HEK293 (cell line): ENCODE measurements around the gene RPL35.

ENCODE experiments used
- CTCF ChIA-PET: fragments of 350-600 bp; formaldehyde crosslinking; extraction: SDS; loops from one replicate; lab custom pipeline; 2021; ENCODE audit warnings: antibody characterized with exemption; lab: Yijun Ruan, JAX
- POLR2A ChIA-PET: fragments of 300-600 bp; formaldehyde crosslinking; extraction: SDS; loops from one replicate; lab custom pipeline; 2020; ENCODE audit warnings: antibody characterized with exemption, inconsistent platforms; lab: Yijun Ruan, JAX
- H3K27ac ChIP-seq: fragments of 200-500 bp; sonication (Bioruptor generic); 2 replicates; pipeline ENCODE4 v1.5.1; 2014; ENCODE audit warnings: low read depth, low read length, control low read depth, inconsistent platforms; ENCODE audit errors: extremely low read depth
- H3K36me3 ChIP-seq, 2 experiments: fragments of 200-500 bp in 1 of 2; sonication (Bioruptor generic) in 1 of 2; 1 replicate in 1 of 2; 2 replicates in 1 of 2; pipeline ENCODE4 v1.5.1; 2014 to 2017; ENCODE audit warnings: inconsistent platforms in 2 of 2, low read length in 2 of 2; ENCODE audit not compliant: control insufficient read depth in 2 of 2, insufficient read depth in 1 of 2
- H3K4me1 ChIP-seq: fragments of 200-500 bp; sonication (Bioruptor generic); 2 replicates; pipeline ENCODE4 v1.5.1; 2014; ENCODE audit warnings: mild to moderate bottlenecking, low read length, inconsistent platforms; ENCODE audit not compliant: control insufficient read depth, insufficient read depth
- H3K4me3 ChIP-seq: 2 replicates; pipeline ENCODE4 v1.5.1; 2011; ENCODE audit warnings: low read depth, mild to moderate bottlenecking, control low read depth, low read length, moderate library complexity
- H3K9me3 ChIP-seq: fragments of 200-500 bp; sonication (Bioruptor generic); 2 replicates; pipeline ENCODE4 v1.5.1; 2014; ENCODE audit warnings: low read depth, low read length, inconsistent platforms; ENCODE audit not compliant: control insufficient read depth, insufficient read depth
- EGR2 ChIP-seq: fragments of 450-650 bp; formaldehyde crosslinking; IDR thresholded peaks from 2 replicates; pipeline ENCODE4 v1.5.1; 2016; ENCODE audit warnings: low read depth, missing biosample characterization, missing genetic modification characterization
- GLIS2 ChIP-seq: fragments of 450-650 bp; formaldehyde crosslinking; IDR thresholded peaks from 2 replicates; pipeline ENCODE4 v1.5.1; 2016; ENCODE audit warnings: missing biosample characterization, missing genetic modification characterization
- SALL2 ChIP-seq: fragments of 450-650 bp; formaldehyde crosslinking; IDR thresholded peaks from 2 replicates; pipeline ENCODE4 v1.5.0; 2017; ENCODE audit warnings: missing biosample characterization, mild to moderate bottlenecking, missing genetic modification characterization, borderline replicate concordance
- ZBTB44 ChIP-seq: fragments of 450-650 bp; IDR thresholded peaks from 2 replicates; pipeline ENCODE4 v1.5.1; 2018; ENCODE audit warnings: missing biosample characterization, mild to moderate bottlenecking, missing genetic modification characterization
- ZBTB48 ChIP-seq: fragments of 450-650 bp; formaldehyde crosslinking; IDR thresholded peaks from 2 replicates; pipeline ENCODE4 v1.5.1; 2016; ENCODE audit warnings: missing biosample characterization, missing genetic modification characterization
- ZNF155 ChIP-seq: fragments of 450-650 bp; formaldehyde crosslinking; IDR thresholded peaks from 2 replicates; pipeline ENCODE4 v1.5.1; 2016; ENCODE audit warnings: missing biosample characterization, missing genetic modification characterization
- ZNF16 ChIP-seq: fragments of 450-650 bp; formaldehyde crosslinking; IDR thresholded peaks from 2 replicates; pipeline ENCODE4 v1.5.1; 2016; ENCODE audit warnings: low read depth, missing biosample characterization, missing genetic modification characterization
- ZNF18 ChIP-seq: fragments of 450-650 bp; formaldehyde crosslinking; IDR thresholded peaks from 2 replicates; pipeline ENCODE4 v1.5.1; 2016; ENCODE audit warnings: missing biosample characterization, missing genetic modification characterization
- ZNF26 ChIP-seq: fragments of 450-650 bp; formaldehyde crosslinking; IDR thresholded peaks from 2 replicates; pipeline ENCODE4 v1.5.1; 2016; ENCODE audit warnings: missing biosample characterization, missing genetic modification characterization
- ZNF423 ChIP-seq: fragments of 450-650 bp; formaldehyde crosslinking; IDR thresholded peaks from 2 replicates; pipeline ENCODE4 v1.5.1; 2016; ENCODE audit warnings: missing biosample characterization, missing genetic modification characterization
- ZNF48 ChIP-seq: fragments of 450-650 bp; formaldehyde crosslinking; IDR thresholded peaks from 2 replicates; pipeline ENCODE4 v1.5.1; 2016; ENCODE audit warnings: missing biosample characterization, missing genetic modification characterization
- ZNF664 ChIP-seq: fragments of 450-650 bp; formaldehyde crosslinking; IDR thresholded peaks from 2 replicates; pipeline ENCODE4 v1.5.1; 2016; ENCODE audit warnings: missing biosample characterization, missing genetic modification characterization
- ZNF830 ChIP-seq: fragments of 450-650 bp; IDR thresholded peaks from 2 replicates; pipeline ENCODE4 v1.5.0; 2018; ENCODE audit warnings: missing biosample characterization, missing genetic modification characterization, low read depth, mild to moderate bottlenecking, moderate library complexity
- ZNF843 ChIP-seq: fragments of 450-650 bp; formaldehyde crosslinking; IDR thresholded peaks from 2 replicates; pipeline ENCODE4 v1.5.1; 2016; ENCODE audit warnings: missing biosample characterization, missing genetic modification characterization
- TF ChIP-seq, protein P1 (sequence below): fragments of 450-650 bp; formaldehyde crosslinking; conservative IDR thresholded peaks from 2 replicates; pipeline ENCODE4 v1.5.1; 2016; ENCODE audit warnings: low read depth, missing biosample characterization, missing genetic modification characterization
- TF ChIP-seq, protein P2 (sequence below): fragments of 450-650 bp; formaldehyde crosslinking; optimal IDR thresholded peaks from 2 replicates; pipeline ENCODE3; 2016; ENCODE audit warnings: missing biosample characterization, mild to moderate bottlenecking, missing genetic modification characterization
- TF ChIP-seq, protein P3 (sequence below): fragments of 450-650 bp; formaldehyde crosslinking; IDR thresholded peaks from 2 replicates; pipeline ENCODE4 v1.5.1; 2016; ENCODE audit warnings: missing biosample characterization, missing genetic modification characterization
- TF ChIP-seq, protein P4 (sequence below): fragments of 450-650 bp; formaldehyde crosslinking; IDR thresholded peaks from 2 replicates; pipeline ENCODE4 v1.5.1; 2016; ENCODE audit warnings: missing biosample characterization, missing genetic modification characterization
- TF ChIP-seq, protein P5 (sequence below): fragments of 450-650 bp; formaldehyde crosslinking; IDR thresholded peaks from 2 replicates; pipeline ENCODE4 v1.5.1; 2017; ENCODE audit warnings: missing biosample characterization, missing genetic modification characterization

The RPL35 gene

DNA sequence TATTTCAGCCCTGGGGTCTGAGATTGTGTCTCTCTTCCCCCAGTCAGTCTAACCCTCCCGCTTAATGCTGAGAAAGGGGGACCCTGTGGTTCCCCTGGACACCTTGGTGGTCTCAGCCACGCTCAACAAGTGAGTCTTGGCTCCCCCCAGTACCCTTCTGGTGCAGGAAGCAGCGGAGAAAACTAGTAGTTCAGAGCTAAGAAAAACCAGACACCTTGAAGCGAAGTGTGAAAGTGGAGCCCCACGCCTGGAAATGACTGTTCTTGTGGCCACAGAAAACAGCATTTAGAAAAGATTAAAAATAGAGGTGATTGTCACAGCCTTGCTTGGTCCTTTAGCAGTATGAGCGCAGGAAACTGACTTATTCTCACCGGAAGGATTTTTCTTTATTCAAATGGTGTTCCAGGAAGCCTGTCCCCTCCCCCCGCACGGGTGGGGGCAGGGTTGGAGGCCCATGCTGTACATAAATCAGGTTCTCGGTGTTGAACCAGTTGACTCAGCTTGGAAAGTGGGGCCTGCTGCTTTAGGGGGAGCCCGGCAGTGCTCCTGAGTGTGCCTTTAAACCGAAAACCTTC lies 8.3 kb upstream of the RPL35 start (continued):
- TF ChIP-seq, protein P1, sequence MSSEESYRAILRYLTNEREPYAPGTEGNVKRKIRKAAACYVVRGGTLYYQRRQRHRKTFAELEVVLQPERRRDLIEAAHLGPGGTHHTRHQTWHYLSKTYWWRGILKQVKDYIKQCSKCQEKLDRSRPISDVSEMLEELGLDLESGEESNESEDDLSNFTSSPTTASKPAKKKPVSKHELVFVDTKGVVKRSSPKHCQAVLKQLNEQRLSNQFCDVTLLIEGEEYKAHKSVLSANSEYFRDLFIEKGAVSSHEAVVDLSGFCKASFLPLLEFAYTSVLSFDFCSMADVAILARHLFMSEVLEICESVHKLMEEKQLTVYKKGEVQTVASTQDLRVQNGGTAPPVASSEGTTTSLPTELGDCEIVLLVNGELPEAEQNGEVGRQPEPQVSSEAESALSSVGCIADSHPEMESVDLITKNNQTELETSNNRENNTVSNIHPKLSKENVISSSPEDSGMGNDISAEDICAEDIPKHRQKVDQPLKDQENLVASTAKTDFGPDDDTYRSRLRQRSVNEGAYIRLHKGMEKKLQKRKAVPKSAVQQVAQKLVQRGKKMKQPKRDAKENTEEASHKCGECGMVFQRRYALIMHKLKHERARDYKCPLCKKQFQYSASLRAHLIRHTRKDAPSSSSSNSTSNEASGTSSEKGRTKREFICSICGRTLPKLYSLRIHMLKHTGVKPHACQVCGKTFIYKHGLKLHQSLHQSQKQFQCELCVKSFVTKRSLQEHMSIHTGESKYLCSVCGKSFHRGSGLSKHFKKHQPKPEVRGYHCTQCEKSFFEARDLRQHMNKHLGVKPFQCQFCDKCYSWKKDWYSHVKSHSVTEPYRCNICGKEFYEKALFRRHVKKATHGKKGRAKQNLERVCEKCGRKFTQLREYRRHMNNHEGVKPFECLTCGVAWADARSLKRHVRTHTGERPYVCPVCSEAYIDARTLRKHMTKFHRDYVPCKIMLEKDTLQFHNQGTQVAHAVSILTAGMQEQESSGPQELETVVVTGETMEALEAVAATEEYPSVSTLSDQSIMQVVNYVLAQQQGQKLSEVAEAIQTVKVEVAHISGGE (tag by site-specific recombination): peak; percentile 91

DNA sequence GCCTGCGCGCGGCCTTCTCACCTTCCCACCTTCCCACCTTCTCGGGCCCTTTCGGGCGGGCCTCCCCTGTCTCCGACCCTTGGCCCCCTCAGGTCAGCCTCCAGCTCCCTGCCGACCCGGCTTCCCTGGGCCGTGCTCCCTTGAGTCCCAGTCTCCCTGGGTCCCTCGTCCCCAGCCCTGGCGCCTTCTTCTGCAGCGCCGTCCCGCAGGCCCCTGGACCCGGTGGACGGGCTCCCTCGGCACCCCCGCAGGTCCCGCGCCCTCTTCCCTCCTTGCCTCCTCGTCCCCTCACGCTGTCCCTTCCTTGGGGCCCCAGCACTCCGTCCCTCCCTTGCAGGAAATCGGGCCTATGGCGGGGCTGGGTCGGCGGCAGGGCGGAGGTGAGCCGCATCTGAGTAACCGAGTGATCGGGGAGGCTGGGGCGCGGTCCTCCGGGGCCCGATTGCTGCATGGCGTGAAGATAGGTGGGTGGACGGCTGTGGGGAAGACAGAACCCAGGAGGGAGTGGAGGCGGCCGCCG lies 7.8 kb upstream of the RPL35 start:
- H3K4me1 ChIP-seq: peaks cover 4% of the 10 kb centered on the region; the same call in 1 of the 2 replicates
- H3K27ac ChIP-seq: peak overlapping the region; percentile 78
- POLR2A ChIA-PET: interaction anchor here (0.8 to 2.7 kb wide), 8 partner anchors 8 to 372 kb away, joined by 3 to 17 read pairs (median 4); partner anchors contain the start of genes ARPC5L, HSPA5, NR6A1 and RPL35
- H3K4me3 ChIP-seq: peak overlapping the region; percentile 91
- CTCF ChIA-PET: interaction anchor here (1.4 to 2.1 kb wide), 2 partner anchors 14 to 95 kb away, joined by 5 to 6 read pairs; no protein-coding TSS in a partner anchor
- H3K9me3 ChIP-seq: no peaks in the 10 kb centered on the region
- peaks cover 7 to 39% of the 10 kb centered on the region in 2 experiments; a peak in 2 of 3 replicates for H3K36me3 ChIP-seq
- TF ChIP-seq, protein P2, sequence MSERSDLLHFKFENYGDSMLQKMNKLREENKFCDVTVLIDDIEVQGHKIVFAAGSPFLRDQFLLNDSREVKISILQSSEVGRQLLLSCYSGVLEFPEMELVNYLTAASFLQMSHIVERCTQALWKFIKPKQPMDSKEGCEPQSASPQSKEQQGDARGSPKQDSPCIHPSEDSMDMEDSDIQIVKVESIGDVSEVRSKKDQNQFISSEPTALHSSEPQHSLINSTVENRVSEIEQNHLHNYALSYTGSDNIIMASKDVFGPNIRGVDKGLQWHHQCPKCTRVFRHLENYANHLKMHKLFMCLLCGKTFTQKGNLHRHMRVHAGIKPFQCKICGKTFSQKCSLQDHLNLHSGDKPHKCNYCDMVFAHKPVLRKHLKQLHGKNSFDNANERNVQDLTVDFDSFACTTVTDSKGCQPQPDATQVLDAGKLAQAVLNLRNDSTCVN: peak; percentile 78
- TF ChIP-seq ZNF48 (tag by site-specific recombination) (no peak), ZBTB48 (tag by site-specific recombination) (peak; percentile 87), ZNF26 (no peak), ZNF843 (tag by site-specific recombination) (no peak), GLIS2 (tag by site-specific recombination) (peak; percentile 37; the same call in 1 of the 2 replicates), ZBTB44 (no peak), EGR2 (tag by site-specific recombination) (peak; percentile 2; the same call in 1 of the 2 replicates), ZNF664 (tag by site-specific recombination) (no peak), ZNF155 (tag by site-specific recombination) (no peak), ZNF16 (tag by site-specific recombination) (no peak), ZNF423 (no peak), ZNF830 (tag by site-specific recombination) (no peak), ZNF18 (tag by site-specific recombination) (no peak), SALL2 (tag by site-specific recombination) (no peak)
- TF ChIP-seq, protein P3, sequence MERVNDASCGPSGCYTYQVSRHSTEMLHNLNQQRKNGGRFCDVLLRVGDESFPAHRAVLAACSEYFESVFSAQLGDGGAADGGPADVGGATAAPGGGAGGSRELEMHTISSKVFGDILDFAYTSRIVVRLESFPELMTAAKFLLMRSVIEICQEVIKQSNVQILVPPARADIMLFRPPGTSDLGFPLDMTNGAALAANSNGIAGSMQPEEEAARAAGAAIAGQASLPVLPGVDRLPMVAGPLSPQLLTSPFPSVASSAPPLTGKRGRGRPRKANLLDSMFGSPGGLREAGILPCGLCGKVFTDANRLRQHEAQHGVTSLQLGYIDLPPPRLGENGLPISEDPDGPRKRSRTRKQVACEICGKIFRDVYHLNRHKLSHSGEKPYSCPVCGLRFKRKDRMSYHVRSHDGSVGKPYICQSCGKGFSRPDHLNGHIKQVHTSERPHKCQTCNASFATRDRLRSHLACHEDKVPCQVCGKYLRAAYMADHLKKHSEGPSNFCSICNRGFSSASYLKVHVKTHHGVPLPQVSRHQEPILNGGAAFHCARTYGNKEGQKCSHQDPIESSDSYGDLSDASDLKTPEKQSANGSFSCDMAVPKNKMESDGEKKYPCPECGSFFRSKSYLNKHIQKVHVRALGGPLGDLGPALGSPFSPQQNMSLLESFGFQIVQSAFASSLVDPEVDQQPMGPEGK (tag by site-specific recombination): peak; percentile 30
- TF ChIP-seq, protein P4, sequence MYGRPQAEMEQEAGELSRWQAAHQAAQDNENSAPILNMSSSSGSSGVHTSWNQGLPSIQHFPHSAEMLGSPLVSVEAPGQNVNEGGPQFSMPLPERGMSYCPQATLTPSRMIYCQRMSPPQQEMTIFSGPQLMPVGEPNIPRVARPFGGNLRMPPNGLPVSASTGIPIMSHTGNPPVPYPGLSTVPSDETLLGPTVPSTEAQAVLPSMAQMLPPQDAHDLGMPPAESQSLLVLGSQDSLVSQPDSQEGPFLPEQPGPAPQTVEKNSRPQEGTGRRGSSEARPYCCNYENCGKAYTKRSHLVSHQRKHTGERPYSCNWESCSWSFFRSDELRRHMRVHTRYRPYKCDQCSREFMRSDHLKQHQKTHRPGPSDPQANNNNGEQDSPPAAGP: no peak
- TF ChIP-seq, protein P5, sequence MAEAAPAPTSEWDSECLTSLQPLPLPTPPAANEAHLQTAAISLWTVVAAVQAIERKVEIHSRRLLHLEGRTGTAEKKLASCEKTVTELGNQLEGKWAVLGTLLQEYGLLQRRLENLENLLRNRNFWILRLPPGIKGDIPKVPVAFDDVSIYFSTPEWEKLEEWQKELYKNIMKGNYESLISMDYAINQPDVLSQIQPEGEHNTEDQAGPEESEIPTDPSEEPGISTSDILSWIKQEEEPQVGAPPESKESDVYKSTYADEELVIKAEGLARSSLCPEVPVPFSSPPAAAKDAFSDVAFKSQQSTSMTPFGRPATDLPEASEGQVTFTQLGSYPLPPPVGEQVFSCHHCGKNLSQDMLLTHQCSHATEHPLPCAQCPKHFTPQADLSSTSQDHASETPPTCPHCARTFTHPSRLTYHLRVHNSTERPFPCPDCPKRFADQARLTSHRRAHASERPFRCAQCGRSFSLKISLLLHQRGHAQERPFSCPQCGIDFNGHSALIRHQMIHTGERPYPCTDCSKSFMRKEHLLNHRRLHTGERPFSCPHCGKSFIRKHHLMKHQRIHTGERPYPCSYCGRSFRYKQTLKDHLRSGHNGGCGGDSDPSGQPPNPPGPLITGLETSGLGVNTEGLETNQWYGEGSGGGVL (tag by site-specific recombination): no peak
